ENCODE measurements around the gene RPL36A.

The RPL36A gene
- total RNA-seq = 15.3 to 38.6 (median 23.3) reads per million in 3 experiments

- DNase-seq = peak; percentile 73
Observed at GRCh38 chrX:101390664-101391525, at the start of gene RPL36A. RPL36A (plus strand) TSS chrX:101391011; CDS start chrX:101391044, 33 bp downstream.

- no peak for DNase-seq
Observed at GRCh38 chrX:101347859-101348451, 42.9 kb upstream of the RPL36A start.

- peak; percentile 73 for DNase-seq
Observed at GRCh38 chrX:101348452-101349192, 42.2 kb upstream of the RPL36A start, which contains the start of gene TIMM8A. TIMM8A (minus strand) TSS chrX:101348742; CDS start chrX:101348664, 78 bp downstream.

- DNase-seq = no peak
Observed at GRCh38 chrX:101349193-101349562, 41.6 kb upstream of the RPL36A start.

GRCh38 chrX:101357166-101357795 is 33.5 kb upstream of the RPL36A start:
- no peak for DNase-seq

- no peak for DNase-seq
Observed at GRCh38 chrX:101359966-101360365, 30.8 kb upstream of the RPL36A start.

- DNase-seq = no peak
Observed at GRCh38 chrX:101360390-101360789, 30.4 kb upstream of the RPL36A start.

- DNase-seq = no peak
Observed at GRCh38 chrX:101362116-101362515, 28.7 kb upstream of the RPL36A start.

GRCh38 chrX:101362757-101363156 is 28.1 kb upstream of the RPL36A start:
- no peak for DNase-seq

GRCh38 chrX:101365301-101365795 is 25.5 kb upstream of the RPL36A start:
- DNase-seq = no peak

GRCh38 chrX:101368800-101369199 is 22.0 kb upstream of the RPL36A start:
- no peak for DNase-seq

- DNase-seq = no peak
Observed at GRCh38 chrX:101369687-101370086, 21.1 kb upstream of the RPL36A start.

- DNase-seq = no peak
Observed at GRCh38 chrX:101370888-101371504, 19.8 kb upstream of the RPL36A start.

- DNase-seq = no peak
Observed at GRCh38 chrX:101377547-101377946, 13.3 kb upstream of the RPL36A start.

GRCh38 chrX:101383679-101384205 is 7.1 kb upstream of the RPL36A start:
- no peak for DNase-seq

- no peak for DNase-seq
Observed at GRCh38 chrX:101385026-101385684, 5.7 kb upstream of the RPL36A start.

GRCh38 chrX:101385795-101386541 is 4.8 kb upstream of the RPL36A start, which contains the start of gene BTK:
BTK (minus strand) TSS chrX:101386191; CDS start chrX:101375284, 10,907 bp downstream.
- DNase-seq = no peak

- no peak for DNase-seq
Observed at GRCh38 chrX:101386542-101386885, 4.3 kb upstream of the RPL36A start.

- no peak for DNase-seq
Observed at GRCh38 chrX:101388604-101389003, 2.2 kb upstream of the RPL36A start.

- no peak for DNase-seq
Observed at GRCh38 chrX:101391831-101392230, 1.0 kb downstream of the RPL36A start.

Measured in central memory CD4-positive, alpha-beta T cell (primary cell).